ENCODE measurements around the gene CREBRF.

The CREBRF gene

GRCh38 chr5:173020643-173021042, 35.5 kb upstream of the CREBRF start:
- no peaks in the 10 kb centered on the region for H3F3A ChIP-seq (ENCODE audit: insufficient read depth, low read length)
- peaks cover 14% of the 10 kb centered on the region; the same call in 1 of the 2 replicates for H3K36me3 ChIP-seq (replicated peaks; ENCODE audit: insufficient read depth, low read length)
- no peaks in the 10 kb centered on the region; the same call in 1 of the 2 replicates for H3K4me1 ChIP-seq (ENCODE audit: low read length)
- no peaks in the 10 kb centered on the region for H3K9me2 ChIP-seq (replicated peaks; ENCODE audit: insufficient read depth, low read length)
- no peak for DNase-seq
- no peak overlapping the region for H2AFZ ChIP-seq (ENCODE audit: low read length)
- peaks cover 94% of the 10 kb centered on the region for H3K79me2 ChIP-seq (ENCODE audit: low read length)
- H3K9me3 ChIP-seq (replicated peaks; ENCODE audit: insufficient read depth, low read length): no peaks in the 10 kb centered on the region
- 0 out of 2 replicates have a peak, but pooled peaks cover 5% of the 10 kb centered on the region for H4K20me1 ChIP-seq (ENCODE audit: insufficient read depth, low read length)
- no peak overlapping the region for H3K4me2 ChIP-seq (ENCODE audit: low read depth, low read length)
- H3K27me3 ChIP-seq (replicated peaks; ENCODE audit: insufficient read depth, low read length): no peaks in the 10 kb centered on the region
- no peak overlapping the region for H3K4me3 ChIP-seq (ENCODE audit: low read length)
- H3K27ac ChIP-seq (ENCODE audit: low read length): no peak overlapping the region
- TF ChIP-seq EZH2phosphoT487 (IDR thresholded peaks at IDR 0.05; ENCODE audit: low read length) (no peak), EZH2 (optimal IDR thresholded peaks at IDR 0.05; ENCODE audit: low read depth, low read length) (no peak), CTCF (IDR thresholded peaks at IDR 0.05; ENCODE audit: low read length) (no peak)
- H3K9ac ChIP-seq (ENCODE audit: low read length): no peak overlapping the region

- no peak for TF ChIP-seq EZH2phosphoT487 (IDR thresholded peaks at IDR 0.05; ENCODE audit: low read length)
- no peak for TF ChIP-seq CTCF (IDR thresholded peaks at IDR 0.05; ENCODE audit: low read length)
- TF ChIP-seq EZH2 (optimal IDR thresholded peaks at IDR 0.05; ENCODE audit: low read depth, low read length): no peak
- H3K79me2 ChIP-seq (ENCODE audit: low read length): peaks cover 93% of the 10 kb centered on the region
Measured at GRCh38 chr5:173025651-173026050, 30.5 kb upstream of the CREBRF start.

GRCh38 chr5:173027905-173028304, 28.2 kb upstream of the CREBRF start:
- H4K20me1 ChIP-seq (ENCODE audit: insufficient read depth, low read length): no peaks in the 10 kb centered on the region
- no peaks in the 10 kb centered on the region; the same call in 1 of the 2 replicates for H3K36me3 ChIP-seq (replicated peaks; ENCODE audit: insufficient read depth, low read length)
- H3K9ac ChIP-seq (ENCODE audit: low read length): no peak overlapping the region
- H3K79me2 ChIP-seq (ENCODE audit: low read length): peaks cover 89% of the 10 kb centered on the region
- DNase-seq: no peak
- no peaks in the 10 kb centered on the region for H3K9me3 ChIP-seq (replicated peaks; ENCODE audit: insufficient read depth, low read length)
- no peak overlapping the region for H2AFZ ChIP-seq (ENCODE audit: low read length)
- no peaks in the 10 kb centered on the region for H3K9me2 ChIP-seq (replicated peaks; ENCODE audit: insufficient read depth, low read length)
- peaks cover 27% of the 10 kb centered on the region for H3K4me1 ChIP-seq (ENCODE audit: low read length)
- TF ChIP-seq CTCF (IDR thresholded peaks at IDR 0.05; ENCODE audit: low read length) (no peak), EZH2phosphoT487 (IDR thresholded peaks at IDR 0.05; ENCODE audit: low read length) (no peak), EZH2 (optimal IDR thresholded peaks at IDR 0.05; ENCODE audit: low read depth, low read length) (no peak)
- H3K4me3 ChIP-seq (ENCODE audit: low read length): no peak overlapping the region
- H3K4me2 ChIP-seq (ENCODE audit: low read depth, low read length): no peak overlapping the region
- no peak overlapping the region for H3K27ac ChIP-seq (ENCODE audit: low read length)
- H3F3A ChIP-seq (ENCODE audit: insufficient read depth, low read length): peaks cover 21% of the 10 kb centered on the region
- H3K27me3 ChIP-seq (replicated peaks; ENCODE audit: insufficient read depth, low read length): no peaks in the 10 kb centered on the region

More at GRCh38 chr5:173025651-173026050, 30.5 kb upstream of the CREBRF start:
- Histone ChIP-seq H3F3A (ENCODE audit: insufficient read depth, low read length) (peaks cover 17% of the 10 kb centered on the region), H3K9ac (ENCODE audit: low read length) (no peak overlapping the region), H3K36me3 (replicated peaks; ENCODE audit: insufficient read depth, low read length) (peaks cover 7% of the 10 kb centered on the region; the same call in 1 of the 2 replicates), H2AFZ (ENCODE audit: low read length) (no peak overlapping the region), H3K4me1 (ENCODE audit: low read length) (peaks cover 23% of the 10 kb centered on the region), H3K4me2 (ENCODE audit: low read depth, low read length) (no peak overlapping the region), H3K27me3 (replicated peaks; ENCODE audit: insufficient read depth, low read length) (no peaks in the 10 kb centered on the region), H3K27ac (ENCODE audit: low read length) (no peak overlapping the region), H3K9me2 (replicated peaks; ENCODE audit: insufficient read depth, low read length) (no peaks in the 10 kb centered on the region), H3K4me3 (ENCODE audit: low read length) (no peak overlapping the region), H4K20me1 (ENCODE audit: insufficient read depth, low read length) (no peaks in the 10 kb centered on the region), H3K9me3 (replicated peaks; ENCODE audit: insufficient read depth, low read length) (no peaks in the 10 kb centered on the region)
- no peak for DNase-seq

All from MM.1S (cell line).